HG03139 (cell line): ENCODE results near the gene DCP1B.

ENCODE experiments used
- ATAC-seq: cut with Tn5 transposase; IDR thresholded peaks from one replicate; pipeline ENCODE4 v1.9.1; 2021; ENCODE audit not compliant: unreplicated experiment

DCP1B gene

GRCh38 chr12:1906579-1906978, 97.7 kb downstream of the DCP1B start:
- no peak for ATAC-seq

DNA sequence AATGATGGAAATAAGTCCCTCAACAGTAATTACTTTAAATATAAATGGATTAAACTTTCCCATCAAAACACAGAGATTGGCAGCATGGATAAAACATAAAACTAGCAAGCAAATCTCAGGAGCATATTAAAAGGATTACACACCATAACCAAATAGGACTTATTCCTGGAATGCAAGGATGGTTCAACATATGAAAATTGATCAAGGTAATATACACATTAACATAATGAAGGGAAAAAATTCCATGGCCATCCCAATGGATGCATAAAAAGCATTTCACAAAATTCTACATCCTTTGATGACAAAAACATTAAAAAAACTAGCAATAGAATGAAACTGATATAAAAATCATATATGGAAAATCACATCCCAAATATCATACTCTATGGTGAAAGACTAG, 99.4 kb downstream of the DCP1B start:
- ATAC-seq = no peak

GRCh38 chr12:1896964-1897363, 107.3 kb downstream of the DCP1B start:
- no peak for ATAC-seq
